GM21528 (cell line): ENCODE results near the gene ENC1.

Source experiments
- ATAC-seq: cut with Tn5 transposase; IDR thresholded peaks from one replicate; pipeline ENCODE4 v1.9.1; 2021; ENCODE audit warnings: mild to moderate bottlenecking, moderate library complexity; ENCODE audit not compliant: unreplicated experiment, low FRiP score

Gene ENC1

DNA sequence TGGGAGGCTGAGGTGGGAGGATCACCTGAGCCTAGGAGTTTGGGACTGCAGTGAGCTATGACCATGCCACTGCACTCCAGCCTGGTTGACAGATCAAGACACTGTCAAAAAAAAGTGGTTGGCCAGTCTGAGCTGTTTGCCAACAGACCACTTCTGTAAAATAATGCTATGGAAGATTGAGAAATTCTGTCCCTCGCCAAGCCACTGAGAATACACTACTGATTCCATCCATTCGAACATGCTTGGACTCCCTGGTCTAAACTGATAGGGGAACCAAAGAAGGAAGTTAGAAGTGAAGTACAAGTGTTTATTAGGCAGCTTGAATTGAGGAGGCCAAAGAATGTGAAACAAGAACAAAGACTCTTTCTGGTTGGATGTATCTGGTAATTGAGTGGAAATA is 27.2 kb downstream of the ENC1 start:
- ATAC-seq, result no peak

GRCh38 chr5:74612045-74612444 is 28.5 kb downstream of the ENC1 start:
- ATAC-seq, result no peak

DNA sequence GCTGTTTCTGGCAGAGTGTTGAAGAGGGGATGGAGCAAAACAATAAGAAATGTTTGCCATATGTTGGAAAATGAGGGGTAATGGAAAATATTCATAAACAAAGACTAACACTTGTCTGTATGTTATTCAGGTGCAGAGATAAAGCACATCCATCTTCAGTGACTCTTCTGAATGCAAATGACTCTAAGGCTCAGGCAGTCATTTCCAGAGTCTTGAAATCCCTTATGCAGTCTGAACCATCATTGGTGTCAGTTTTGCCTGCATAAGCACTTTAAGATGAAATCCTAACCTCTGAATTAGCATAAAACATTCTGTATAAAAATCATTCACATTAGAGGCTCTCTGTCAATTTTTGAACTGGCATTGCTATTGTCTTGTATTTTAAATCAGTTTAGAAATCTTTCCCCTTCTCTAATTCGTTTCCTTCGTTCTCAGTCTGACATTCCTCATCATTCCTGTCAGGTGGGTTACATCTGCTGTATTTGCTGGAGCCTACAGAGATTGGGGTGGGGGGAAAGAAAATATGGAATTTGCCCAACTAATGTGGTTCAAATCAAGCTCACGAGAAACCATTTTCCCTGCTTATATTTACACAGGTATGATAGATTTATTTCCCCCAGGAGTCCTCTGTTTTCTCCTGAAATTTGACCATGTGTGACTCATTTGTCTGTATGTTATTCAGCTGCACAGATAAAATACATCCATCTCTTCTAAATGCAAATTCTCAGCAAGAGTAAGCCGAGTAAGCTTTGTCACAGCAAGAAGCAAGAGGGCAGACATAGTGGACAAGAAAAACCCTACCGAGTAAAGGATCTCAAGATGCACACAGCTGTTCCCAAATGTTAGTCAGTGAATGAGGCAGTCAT is 31.6 kb downstream of the ENC1 start:
- no peak for ATAC-seq

- ATAC-seq, result no peak
Observed at GRCh38 chr5:74605759-74606158, 34.8 kb downstream of the ENC1 start.

DNA sequence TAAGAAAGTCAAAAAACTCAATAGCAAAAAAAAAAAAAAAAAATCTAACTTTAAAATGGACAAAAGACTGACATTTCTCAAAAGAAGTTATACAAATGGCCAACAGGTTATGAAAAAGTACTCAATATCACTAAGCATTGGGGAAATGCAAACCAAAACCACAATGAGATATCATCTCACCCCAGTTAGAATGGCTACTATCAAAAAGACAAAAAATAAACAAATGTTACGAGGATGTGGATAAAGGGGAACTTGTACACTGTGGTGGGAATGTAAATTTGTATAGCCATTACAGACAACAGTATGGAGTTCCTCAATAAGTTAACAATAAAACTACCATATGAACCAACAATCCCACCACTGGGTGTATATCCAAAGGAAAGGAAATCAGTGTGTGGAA is 37.2 kb downstream of the ENC1 start:
- no peak for ATAC-seq

DNA sequence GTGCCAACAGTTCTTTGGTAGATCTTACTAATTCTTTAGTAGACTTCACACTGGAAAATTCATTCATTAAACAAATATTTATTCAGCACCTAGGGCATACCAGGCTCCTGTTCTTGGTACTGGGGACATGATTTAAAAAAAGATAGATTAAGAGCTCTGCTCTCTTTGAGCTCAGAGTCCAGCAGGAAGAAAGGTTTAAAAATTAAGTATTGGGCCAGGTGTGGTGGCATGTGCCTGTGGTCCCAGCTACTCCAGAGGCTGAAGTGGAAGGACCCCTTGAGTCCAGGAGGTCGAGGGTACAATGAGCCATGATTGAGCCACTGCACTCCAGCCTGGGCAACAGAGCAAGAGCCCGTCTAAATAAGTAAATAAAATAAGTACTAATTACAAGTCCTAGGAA is 41.4 kb downstream of the ENC1 start:
- no peak for ATAC-seq

- ATAC-seq, result no peak
Observed at GRCh38 chr5:74598731-74599130, 41.8 kb downstream of the ENC1 start.

GRCh38 chr5:74596927-74597326 is 43.6 kb downstream of the ENC1 start:
- no peak for ATAC-seq

- ATAC-seq, result no peak
Observed at GRCh38 chr5:74595143-74595925, 45.2 kb downstream of the ENC1 start.

GRCh38 chr5:74594137-74595040 is 46.1 kb downstream of the ENC1 start:
- no peak for ATAC-seq

- no peak for ATAC-seq
Observed at GRCh38 chr5:74589204-74590056, 51.1 kb downstream of the ENC1 start.

DNA sequence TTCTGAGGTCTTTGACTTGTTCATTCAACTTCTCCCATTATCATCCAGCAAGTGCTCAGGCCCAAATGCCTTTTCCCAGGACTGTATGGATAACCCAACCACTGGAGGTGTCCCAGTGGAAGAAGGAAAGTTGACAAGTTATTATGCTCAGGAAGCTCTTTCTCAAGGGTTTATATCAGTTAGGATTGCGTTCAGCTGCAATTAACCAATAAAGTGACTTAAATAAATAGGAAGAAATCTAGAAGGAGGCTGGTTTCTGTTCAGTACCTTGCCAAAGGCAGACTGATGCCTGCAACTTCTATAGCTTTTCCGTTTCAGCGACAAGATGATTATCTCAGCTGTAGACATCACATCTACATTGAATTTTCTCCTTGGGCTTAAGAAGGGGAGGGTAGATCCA is 52.1 kb downstream of the ENC1 start:
- no peak for ATAC-seq

DNA sequence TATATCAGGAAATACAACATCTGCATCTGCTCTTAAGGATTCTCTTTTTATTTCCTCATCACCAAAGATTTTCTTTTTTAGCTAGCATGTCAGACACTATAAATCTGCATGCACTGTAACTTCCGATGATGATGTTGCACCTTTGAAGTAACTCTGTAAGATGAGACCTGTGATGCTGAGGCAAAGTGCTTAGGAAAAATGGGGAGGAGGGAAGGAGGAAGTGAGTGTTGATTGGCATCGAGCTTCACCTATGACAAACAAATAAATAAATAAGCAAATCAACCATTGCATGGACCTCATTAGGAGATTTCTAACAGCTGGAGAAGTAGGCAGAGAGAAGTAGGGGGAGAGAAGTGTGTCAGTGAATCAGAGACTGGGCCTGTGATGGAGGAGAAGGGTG is 52.6 kb downstream of the ENC1 start:
- ATAC-seq, result no peak

DNA sequence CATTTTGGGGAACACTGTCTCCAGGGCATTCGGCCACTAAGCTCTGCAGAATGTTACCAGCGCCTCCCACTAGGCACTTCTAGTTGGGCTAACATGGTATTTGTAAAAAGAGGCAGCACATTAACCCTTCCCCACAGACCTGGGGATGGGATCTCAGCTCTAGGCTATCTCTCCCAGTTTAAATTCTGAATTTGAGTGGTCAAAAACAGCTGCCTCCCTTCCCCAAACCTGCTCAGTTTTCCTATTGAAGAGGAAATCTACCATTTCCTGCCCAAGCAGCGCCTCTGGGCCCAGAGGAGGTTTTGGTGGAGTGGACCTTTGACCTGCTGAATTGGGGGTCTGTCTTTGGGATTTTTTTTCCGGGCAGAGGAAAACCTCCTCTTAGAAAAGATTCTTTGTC is 53.2 kb downstream of the ENC1 start:
- no peak for ATAC-seq

DNA sequence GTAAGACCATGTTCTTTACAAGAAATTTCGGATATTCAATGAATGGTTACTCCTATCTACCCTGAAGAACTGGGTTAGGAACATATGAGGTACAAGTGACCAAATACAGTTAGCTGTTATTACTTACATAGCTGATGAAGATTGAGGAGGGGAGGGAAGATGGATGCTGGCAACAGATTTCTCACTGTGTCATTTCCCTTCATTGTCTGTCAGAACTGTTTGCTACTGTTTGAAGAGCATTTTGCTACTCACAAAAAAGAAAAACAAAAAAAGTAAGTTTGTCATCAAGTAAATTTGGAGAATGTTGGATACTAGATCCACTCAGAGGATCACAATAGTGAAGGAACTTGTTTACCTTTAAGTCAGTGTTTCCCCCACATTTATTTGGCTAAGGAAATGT is 53.7 kb downstream of the ENC1 start:
- ATAC-seq, result no peak

DNA sequence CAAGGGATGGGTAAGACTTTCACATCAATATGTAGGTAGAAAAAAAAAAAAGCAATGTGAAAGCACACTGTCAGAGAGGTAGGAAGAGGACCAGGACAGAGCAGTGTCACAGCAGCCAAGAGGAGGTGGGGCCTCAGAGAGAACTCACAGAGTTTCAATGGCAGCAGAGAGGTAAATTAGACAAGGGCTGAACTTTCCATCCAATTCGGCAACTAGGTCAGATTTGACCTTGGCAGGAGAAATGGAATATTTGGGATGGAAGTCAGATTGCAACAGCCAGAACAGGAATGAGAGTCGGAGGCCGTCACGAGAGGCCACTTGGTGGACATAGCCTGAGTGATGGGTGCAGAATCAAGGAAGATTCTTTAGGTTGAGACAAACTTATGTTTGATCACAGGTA is 57.7 kb downstream of the ENC1 start:
- ATAC-seq, result no peak

DNA sequence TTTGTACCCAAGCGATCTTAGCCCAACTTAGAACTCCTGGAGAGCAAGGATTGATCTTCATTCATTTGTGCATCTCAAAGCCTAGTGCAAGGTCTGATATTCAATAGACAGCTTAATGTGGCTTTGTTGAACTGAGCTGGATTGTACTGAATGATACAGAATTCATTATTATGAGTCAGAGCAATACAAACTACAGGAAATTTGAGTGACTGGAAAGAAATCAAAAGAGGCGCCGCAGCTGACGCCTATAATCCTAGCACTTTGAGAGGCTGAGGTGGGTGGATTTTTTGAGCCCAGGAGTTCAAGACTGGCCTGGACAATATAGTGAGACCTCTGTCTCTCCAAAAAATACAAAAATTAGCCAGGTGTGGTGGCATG is 58.6 kb downstream of the ENC1 start:
- ATAC-seq, result no peak

DNA sequence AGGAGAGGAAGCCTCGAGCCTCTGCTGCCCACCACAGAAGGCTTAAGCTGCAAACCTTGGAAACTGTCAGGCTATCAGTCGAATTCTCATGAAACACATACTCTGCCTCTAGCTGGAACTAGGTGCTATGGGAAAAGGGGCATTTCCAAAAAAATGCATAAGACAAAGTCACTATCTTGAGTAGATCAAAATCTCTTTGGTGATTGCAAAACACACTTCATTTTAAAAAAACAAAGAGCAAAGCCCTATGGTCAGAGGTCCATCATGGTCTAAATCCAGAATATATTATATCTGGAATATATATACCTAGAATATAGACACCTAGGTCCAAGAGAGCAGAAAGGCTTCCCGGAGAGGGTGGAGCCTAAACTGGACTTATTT is 59.8 kb downstream of the ENC1 start:
- ATAC-seq, result no peak

GRCh38 chr5:74579215-74579614 is 61.3 kb downstream of the ENC1 start:
- ATAC-seq, result peak; percentile 53
